HepG2 (cell line): ENCODE measurements around the gene GRAMD1B. TPM values are rescaled to one million over a fixed set of nuclear protein-coding genes. Genes with fewer than 3 reads are reported as not detected.

Source experiments
- ATAC-seq: fragments of 200-7000 bp; cut with Tn5 transposase; 3 replicates; pipeline ENCODE4 v1.9.1; 2020; ENCODE audit warnings: mild to moderate bottlenecking, moderate library complexity
- BruUV-seq: library from RNA; stranded (reverse); fragments of 400-500 nt; replicated peaks from 2 replicates; lab custom pipeline; 2021; lab: Mats Ljungman, UMichigan
- CTCF ChIA-PET: fragments of 300-600 bp; formaldehyde crosslinking; extraction: SDS; loops from one replicate; lab custom pipeline; 2021; ENCODE audit warnings: low total read pairs, inconsistent platforms, low intra/inter-chr PET ratio; lab: Yijun Ruan, JAX
- POLR2A ChIA-PET: fragments of 350-600 bp; sonication (Branson Sonifier 250); formaldehyde crosslinking; loops from one replicate; lab custom pipeline; 2020; ENCODE audit warnings: antibody characterized with exemption, inconsistent platforms; lab: Yijun Ruan, JAX
- DNase-seq: peaks from one replicate; pipeline ENCODE4 v3.0.0-alpha.2; 2015; ENCODE audit warnings: low spot score
- FAIRE-seq: peaks from 3 replicates; lab custom pipeline; 2011; peaks lifted over from hg19 to GRCh38; lab: Jason Lieb, UNC
- H2AFZ ChIP-seq: one replicate; pipeline ENCODE4 v1.6.1; 2011; ENCODE audit warnings: low read length, inconsistent platforms
- H3K27ac ChIP-seq: fragments of 300-600 bp; 3 replicates; pipeline ENCODE4 v1.8.0; 2011; ENCODE audit warnings: mixed run types, mild to moderate bottlenecking, mixed read lengths, low read length, inconsistent platforms; ENCODE audit not compliant: insufficient read depth; ENCODE audit errors: extremely low read length
- H3K27me3 ChIP-seq, 2 experiments: fragments of 200-600 bp in 1 of 2; 2 replicates in 1 of 2; 3 replicates in 1 of 2; pipeline versions ENCODE4 v1.6.0 to v1.8.0; 2011; ENCODE audit warnings: low read length in 2 of 2, mild to moderate bottlenecking in 2 of 2, moderate library complexity in 2 of 2, inconsistent platforms in 1 of 2; ENCODE audit not compliant: insufficient read depth in 2 of 2, control insufficient read depth in 1 of 2
- H3K36me3 ChIP-seq, 2 experiments: fragments of 200-600 bp in 1 of 2; replicated peaks in 1 of 2; 2 replicates in 1 of 2; 3 replicates in 1 of 2; pipeline versions ENCODE4 v1.5.1 to v1.8.0; 2011; ENCODE audit warnings: low read length in 2 of 2, inconsistent platforms in 1 of 2; ENCODE audit not compliant: insufficient read depth in 2 of 2, control insufficient read depth in 1 of 2
- H3K4me1 ChIP-seq: 2 replicates; pipeline ENCODE4 v1.5.1; 2012; ENCODE audit warnings: low read length, inconsistent platforms; ENCODE audit not compliant: insufficient read depth
- H3K4me2 ChIP-seq: 2 replicates; pipeline ENCODE4 v1.6.0; 2011; ENCODE audit warnings: low read depth, low read length, inconsistent platforms
- H3K4me3 ChIP-seq, 3 experiments: fragments of 200-600 bp in 1 of 3; sonication (generic), shearing (Covaris generic) in 1 of 3; replicated peaks in 1 of 3; 2 replicates each; pipeline ENCODE4 v1.5.1; 2011 to 2016; ENCODE audit warnings: low read length in 3 of 3, inconsistent platforms in 2 of 3, low read depth in 2 of 3, mild to moderate bottlenecking in 2 of 3, control low read depth in 1 of 3, mixed read lengths in 1 of 3; ENCODE audit not compliant: insufficient read depth in 1 of 3
- H3K79me2 ChIP-seq: one replicate; pipeline ENCODE4 v1.6.1; 2011; ENCODE audit warnings: low read length, inconsistent platforms; ENCODE audit not compliant: insufficient read depth
- H3K9ac ChIP-seq: 2 replicates; pipeline ENCODE4 v1.6.0; 2011; ENCODE audit warnings: mild to moderate bottlenecking, low read depth, low read length, inconsistent platforms; ENCODE audit not compliant: insufficient read depth
- H3K9me3 ChIP-seq: 2 replicates; pipeline ENCODE4 v1.5.1; 2012; ENCODE audit warnings: mild to moderate bottlenecking, low read length
- H4K20me1 ChIP-seq: 2 replicates; pipeline ENCODE4 v1.6.0; 2011; ENCODE audit warnings: inconsistent platforms, mild to moderate bottlenecking, low read length, moderate library complexity; ENCODE audit not compliant: insufficient read depth
- ARHGAP35 ChIP-seq: sonication (generic); formaldehyde crosslinking; IDR thresholded peaks from 2 replicates; pipeline ENCODE4 v1.9.0; 2022; ENCODE audit warnings: mild to moderate bottlenecking, inconsistent platforms, moderate library complexity, missing genetic modification reagents, borderline replicate concordance
- ARNTL ChIP-seq: sonication (generic); formaldehyde crosslinking; IDR thresholded peaks from 2 replicates; pipeline ENCODE4 v1.4.0; 2020; ENCODE audit warnings: mild to moderate bottlenecking, missing genetic modification reagents
- HCFC1 ChIP-seq: fragments of 150-350 bp; IDR thresholded peaks from 2 replicates; pipeline ENCODE4 v1.6.1; 2014; ENCODE audit warnings: low read depth, low read length
- KLF12 ChIP-seq: sonication (generic); formaldehyde crosslinking; IDR thresholded peaks from 2 replicates; pipeline ENCODE4 v1.4.0; 2020; ENCODE audit warnings: missing genetic modification reagents, borderline replicate concordance
- MAFK ChIP-seq, 2 experiments: IDR thresholded peaks in 1 of 2; conservative IDR thresholded peaks in 1 of 2; 2 replicates each; pipeline ENCODE4 v1.6.1; 2011; ENCODE audit warnings: improper control_type of control experiment in 2 of 2, low read length in 2 of 2
- U2AF1 ChIP-seq: fragments of 200-400 bp; formaldehyde crosslinking; optimal IDR thresholded peaks from 2 replicates; pipeline ENCODE3; 2017; ENCODE audit warnings: mild to moderate bottlenecking, low read depth, low read length
- YEATS2 ChIP-seq: sonication (generic); formaldehyde crosslinking; IDR thresholded peaks from 2 replicates; pipeline ENCODE4 v1.4.0; 2020; ENCODE audit warnings: missing genetic modification reagents, borderline replicate concordance
- ZFYVE20 ChIP-seq: sonication (generic); formaldehyde crosslinking; IDR thresholded peaks from 2 replicates; pipeline ENCODE4 v1.8.0; 2023; ENCODE audit warnings: low read depth, mild to moderate bottlenecking, moderate library complexity, missing genetic modification reagents, borderline replicate concordance
- ZNF546 ChIP-seq: sonication (generic); formaldehyde crosslinking; conservative IDR thresholded peaks from 2 replicates; pipeline ENCODE4 v1.8.1; 2023; ENCODE audit warnings: mild to moderate bottlenecking, missing genetic modification reagents
- ZNF607 ChIP-seq: sonication (generic); formaldehyde crosslinking; IDR thresholded peaks from 2 replicates; pipeline ENCODE4 v1.5.1; 2020; ENCODE audit warnings: missing genetic modification reagents, mild to moderate bottlenecking, borderline replicate concordance
- WGBS: methylation state at CpG from one replicate; pipeline ENCODE4 v1.1.6; 2017; ENCODE audit warnings: low lambda C conversion rate; 5-methylcytosine and 5-hydroxymethylcytosine counted together
- in situ Hi-C: cut with HindIII; loops from 2 replicates; pipeline ENCODE4 v1.10.0; 2017; ENCODE audit warnings: low pct_unique_long_range_greater_than_20kb; ENCODE audit not compliant: extremely low pct_ligation_motif_present
- intact Hi-C: fragments of 100-400 bp; cut with micrococcal nuclease; formaldehyde crosslinking; loops from one replicate; pipeline ENCODE4 v1.10.0; 2022; ENCODE audit not compliant: unreplicated experiment
- polyA plus RNA-seq, 8 experiments: library from polyadenylated mRNA; depleted of rRNA in 3 of 8; stranded (reverse) in 7 of 8; unstranded in 1 of 8; fragments of >200 nt; fragmentation: Illumina TruSeq in 4 of 8; extraction: Trizol in 4 of 8; gene quantifications; 2 replicates each; pipeline versions ENCODE4 v1.2.1 to v1.2.3, GENCODE V29; 2011 to 2016; ENCODE audit warnings: low read depth in 4 of 8, missing spikeins in 1 of 8, mixed read lengths in 1 of 8; ENCODE audit not compliant: insufficient read depth in 1 of 8
- total RNA-seq, 5 experiments: library from RNA; depleted of rRNA; stranded (reverse); fragments of >200 nt; fragmentation: Illumina TruSeq; extraction: Trizol; gene quantifications; 2 replicates each; pipeline ENCODE4 v1.2.3, GENCODE V29; 2016; ENCODE audit warnings: low read depth in 1 of 5
- TF ChIP-seq, protein P1 (sequence below): sonication (generic); formaldehyde crosslinking; IDR thresholded peaks from 2 replicates; pipeline ENCODE4 v1.8.1; 2023; ENCODE audit warnings: mild to moderate bottlenecking, inconsistent platforms, moderate library complexity, missing genetic modification reagents, borderline replicate concordance
- TF ChIP-seq, protein P2 (sequence below): sonication (generic); formaldehyde crosslinking; IDR thresholded peaks from 2 replicates; pipeline ENCODE4 v1.4.0; 2020; ENCODE audit warnings: low read depth, mild to moderate bottlenecking, missing genetic modification reagents
- TF ChIP-seq, protein P3 (sequence below), 2 experiments: fragments of 450-650 bp in 1 of 2; sonication (generic) in 1 of 2; formaldehyde crosslinking; IDR thresholded peaks; 2 replicates each; pipeline versions ENCODE4 v1.5.0 to v1.8.0; 2020 to 2022; ENCODE audit warnings: mild to moderate bottlenecking in 1 of 2, missing genetic modification reagents in 1 of 2

The GRAMD1B gene
- total and polyA plus RNA-seq, 2 of the 13 experiments (the other 11 are each of a cell fraction or from before 2014, with no cell fraction given): 0.12 TPM; not detected in 1

DNA sequence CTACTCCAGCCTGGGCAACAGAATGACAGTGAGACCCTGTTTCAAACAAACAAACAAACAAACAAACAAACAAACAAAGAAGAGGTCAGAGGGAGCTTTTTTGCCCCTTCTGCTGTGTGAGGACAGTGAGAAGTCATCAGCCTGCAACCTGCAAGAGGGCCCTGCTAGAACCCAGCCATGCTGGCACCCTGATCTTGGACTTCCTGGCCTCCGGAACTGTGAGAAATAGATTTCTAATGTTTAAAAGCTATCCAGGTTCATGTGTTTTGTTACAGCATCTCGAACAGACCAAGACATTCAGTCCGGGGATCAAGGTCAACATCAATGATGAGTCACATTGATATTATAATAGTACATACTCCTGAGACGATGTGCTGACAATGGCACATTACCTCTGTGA, 41.4 kb upstream of the GRAMD1B start:
- no peak for ATAC-seq

DNA sequence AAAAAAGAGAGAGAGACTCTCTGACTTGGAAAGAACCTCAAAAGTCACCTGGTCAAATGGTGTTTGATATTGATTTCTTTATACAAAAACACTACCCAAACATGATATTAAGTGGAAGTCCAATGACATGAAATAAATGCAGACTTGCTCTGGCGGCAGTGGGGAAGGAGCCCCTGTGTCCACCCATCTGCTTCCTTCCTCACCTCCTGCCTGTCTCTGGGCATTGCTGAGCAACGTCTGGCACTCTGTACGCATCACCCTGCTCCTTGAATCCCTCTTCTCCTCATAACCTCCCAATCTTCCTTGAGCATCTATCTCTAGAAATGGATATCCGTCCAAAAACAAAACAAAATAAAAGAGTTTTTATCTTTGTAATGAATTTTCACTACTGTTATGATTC, 39.9 kb upstream of the GRAMD1B start:
- ATAC-seq (no peak), FAIRE-seq (no peak), DNase-seq (no peak)
- in situ Hi-C loops: no loop called here
- H3K4me2 ChIP-seq: no peak overlapping the region
- ChIA-PET CTCF (no interaction called here), POLR2A (no interaction called here)
- WGBS: 1% methylated on average over 4 of the region's 4 CpGs
- H3K36me3 ChIP-seq: no peaks in the 10 kb centered on the region
- H3K9ac ChIP-seq: no peak overlapping the region
- no peaks in the 10 kb centered on the region for H4K20me1 ChIP-seq
- H3K79me2 ChIP-seq: no peaks in the 10 kb centered on the region
- TF ChIP-seq ZNF607 (CRISPR knock-in tag) (no peak), YEATS2 (no peak), ARHGAP35 (CRISPR knock-in tag) (no peak), HCFC1 (no peak), U2AF1 (no peak), ZNF546 (CRISPR knock-in tag) (no peak)
- TF ChIP-seq, protein P1, sequence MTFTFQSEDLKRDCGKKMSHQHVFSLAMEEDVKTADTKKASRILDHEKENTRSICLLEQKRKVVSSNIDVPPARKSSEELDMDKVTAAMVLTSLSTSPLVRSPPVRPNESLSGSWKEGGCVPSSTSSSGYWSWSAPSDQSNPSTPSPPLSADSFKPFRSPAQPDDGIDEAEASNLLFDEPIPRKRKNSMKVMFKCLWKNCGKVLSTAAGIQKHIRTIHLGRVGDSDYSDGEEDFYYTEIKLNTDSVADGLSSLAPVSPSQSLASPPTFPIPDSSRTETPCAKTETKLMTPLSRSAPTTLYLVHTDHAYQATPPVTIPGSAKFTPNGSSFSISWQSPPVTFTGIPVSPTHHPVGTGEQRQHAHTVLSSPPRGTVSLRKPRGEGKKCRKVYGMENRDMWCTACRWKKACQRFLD (CRISPR knock-in tag): no peak
- TF ChIP-seq, protein P2, sequence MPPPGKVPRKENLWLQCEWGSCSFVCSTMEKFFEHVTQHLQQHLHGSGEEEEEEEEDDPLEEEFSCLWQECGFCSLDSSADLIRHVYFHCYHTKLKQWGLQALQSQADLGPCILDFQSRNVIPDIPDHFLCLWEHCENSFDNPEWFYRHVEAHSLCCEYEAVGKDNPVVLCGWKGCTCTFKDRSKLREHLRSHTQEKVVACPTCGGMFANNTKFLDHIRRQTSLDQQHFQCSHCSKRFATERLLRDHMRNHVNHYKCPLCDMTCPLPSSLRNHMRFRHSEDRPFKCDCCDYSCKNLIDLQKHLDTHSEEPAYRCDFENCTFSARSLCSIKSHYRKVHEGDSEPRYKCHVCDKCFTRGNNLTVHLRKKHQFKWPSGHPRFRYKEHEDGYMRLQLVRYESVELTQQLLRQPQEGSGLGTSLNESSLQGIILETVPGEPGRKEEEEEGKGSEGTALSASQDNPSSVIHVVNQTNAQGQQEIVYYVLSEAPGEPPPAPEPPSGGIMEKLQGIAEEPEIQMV (CRISPR knock-in tag): no peak
- no peak overlapping the region for H3K4me3 ChIP-seq
- H3K4me1 ChIP-seq: no peaks in the 10 kb centered on the region
- no TSS peak for BruUV-seq
- intact Hi-C loops: no loop called here
- H3K9me3 ChIP-seq: no peaks in the 10 kb centered on the region
- H3K27me3 ChIP-seq: peaks cover 2 to 7% of the 10 kb centered on the region in 2 experiments; a peak in 2 of 5 replicates
- H3K27ac ChIP-seq: no peak overlapping the region
- no peak overlapping the region for H2AFZ ChIP-seq

More for the DNA sequence above, 41.4 kb upstream of the GRAMD1B start:
- no peaks in the 10 kb centered on the region for H3K36me3 ChIP-seq
- CTCF ChIA-PET: no interaction called here
- no peaks in the 10 kb centered on the region for H4K20me1 ChIP-seq
- H2AFZ ChIP-seq: no peak overlapping the region
- no TSS peak for BruUV-seq
- TF ChIP-seq MAFK (conservative IDR thresholded peaks at IDR 0.05 in 1 of 2, IDR thresholded peaks at IDR 0.05 in 1 of 2; ENCODE audit: low read length in 2 of 2) (0 out of 4 replicates have a peak, but pooled peaks of 1 of the 2 experiments have one; percentile 16), ZFYVE20 (CRISPR knock-in tag) (no peak), KLF12 (CRISPR knock-in tag) (no peak), ARNTL (no peak)
- TF ChIP-seq, protein P3, sequence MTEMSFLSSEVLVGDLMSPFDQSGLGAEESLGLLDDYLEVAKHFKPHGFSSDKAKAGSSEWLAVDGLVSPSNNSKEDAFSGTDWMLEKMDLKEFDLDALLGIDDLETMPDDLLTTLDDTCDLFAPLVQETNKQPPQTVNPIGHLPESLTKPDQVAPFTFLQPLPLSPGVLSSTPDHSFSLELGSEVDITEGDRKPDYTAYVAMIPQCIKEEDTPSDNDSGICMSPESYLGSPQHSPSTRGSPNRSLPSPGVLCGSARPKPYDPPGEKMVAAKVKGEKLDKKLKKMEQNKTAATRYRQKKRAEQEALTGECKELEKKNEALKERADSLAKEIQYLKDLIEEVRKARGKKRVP (CRISPR knock-in tag; IDR thresholded peaks at IDR 0.05): no peak
- TF ChIP-seq, all 625 proteins: peak for 1
- Histone ChIP-seq H3K9me3 (no peaks in the 10 kb centered on the region), H3K27me3 (peaks cover 2 to 8% of the 10 kb centered on the region in 2 experiments; a peak in 2 of 5 replicates), H3K27ac (no peak overlapping the region), H3K4me2 (no peak overlapping the region), H3K79me2 (no peaks in the 10 kb centered on the region), H3K9ac (no peak overlapping the region), H3K4me1 (no peaks in the 10 kb centered on the region), H3K4me3 (no peak overlapping the region)
- intact Hi-C loops: no loop called here
- WGBS: 24% methylated on average over 4 of the region's 4 CpGs
- POLR2A ChIA-PET: no interaction called here
- in situ Hi-C loops: no loop called here
- FAIRE-seq: no peak
- no peak for DNase-seq
